Nephron progenitor cell (in vitro differentiated cells): Measurements from ENCODE around the gene PLPP7.
A peak's percentile ranks its signal among the peaks of the same experiment; 100 is the strongest.

Source experiments
- DNase-seq: peaks from one replicate; pipeline ENCODE4 v3.0.0; 2021
- H3K27ac Mint-ChIP-seq: 2 replicates; pipeline ENCODE4 v1.8.0; 2021; ENCODE audit warnings: mild to moderate bottlenecking, moderate library complexity, mixed read lengths
- H3K27me3 Mint-ChIP-seq: 2 replicates; pipeline ENCODE4 v1.8.0; 2021; ENCODE audit warnings: mild to moderate bottlenecking, low read depth, mixed read lengths; ENCODE audit not compliant: poor library complexity
- H3K36me3 Mint-ChIP-seq: 2 replicates; pipeline ENCODE4 v1.8.0; 2021; ENCODE audit warnings: low read depth, mixed read lengths
- H3K4me1 Mint-ChIP-seq: 2 replicates; pipeline ENCODE4 v1.8.0; 2021; ENCODE audit warnings: mixed read lengths
- H3K4me3 Mint-ChIP-seq: 2 replicates; pipeline ENCODE4 v1.8.0; 2021; ENCODE audit warnings: mild to moderate bottlenecking, moderate library complexity, mixed read lengths
- H3K9me3 Mint-ChIP-seq: 2 replicates; pipeline ENCODE4 v1.8.0; 2021; ENCODE audit warnings: mild to moderate bottlenecking, moderate library complexity, mixed read lengths
- CTCF ChIP-seq: fragments of 200-600 bp; sonication (generic); IDR thresholded peaks from 2 replicates; pipeline ENCODE4 v1.5.0; 2021; ENCODE audit warnings: antibody characterized with exemption

The PLPP7 gene

DNA sequence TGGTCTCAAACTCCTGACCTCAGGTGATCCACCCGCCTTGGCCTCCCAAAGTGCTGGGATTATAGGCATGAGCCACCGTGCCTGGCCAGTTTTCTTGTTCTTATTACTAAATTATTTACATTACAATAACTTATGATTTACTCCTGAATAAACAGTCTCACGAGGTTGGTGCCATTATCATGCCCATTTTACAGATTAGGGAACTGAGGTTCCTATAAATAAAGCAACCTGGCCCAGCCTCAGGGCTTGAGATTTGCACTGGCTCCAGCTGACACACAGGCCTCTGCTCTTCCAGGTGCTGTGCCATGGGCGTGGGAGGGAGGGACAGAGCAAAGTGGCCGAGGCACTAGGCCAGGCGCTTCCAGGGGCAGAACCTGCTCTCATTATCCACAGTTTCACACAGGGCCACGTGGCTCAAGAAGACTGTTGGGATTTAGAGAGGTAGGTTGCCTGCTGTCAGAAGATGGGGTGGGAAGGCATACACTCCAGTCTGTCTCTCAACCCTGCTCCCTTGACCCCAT, 2.3 kb downstream of the PLPP7 start:
- no peak overlapping the region for H3K4me3 Mint-ChIP-seq
- H3K27me3 Mint-ChIP-seq, result peaks cover 6% of the 10 kb centered on the region
- H3K9me3 Mint-ChIP-seq, result no peaks in the 10 kb centered on the region
- no peak overlapping the region for H3K27ac Mint-ChIP-seq
- peaks cover 29% of the 10 kb centered on the region for H3K4me1 Mint-ChIP-seq
- DNase-seq, result no peak
- no peaks in the 10 kb centered on the region for H3K36me3 Mint-ChIP-seq
- no peak for TF ChIP-seq CTCF

- Mint-ChIP-seq H3K4me3 (no peak overlapping the region), H3K4me1 (peaks cover 28% of the 10 kb centered on the region), H3K9me3 (no peaks in the 10 kb centered on the region), H3K27me3 (peaks cover 8% of the 10 kb centered on the region), H3K36me3 (no peaks in the 10 kb centered on the region), H3K27ac (no peak overlapping the region)
- no peak for TF ChIP-seq CTCF
- DNase-seq, result no peak
These were observed 3.4 kb downstream of the PLPP7 start for GRCh38 chr9:131292937-131293336.

GRCh38 chr9:131296460-131296859, 6.9 kb downstream of the PLPP7 start:
- H3K4me3 Mint-ChIP-seq, result no peak overlapping the region
- peaks cover 8% of the 10 kb centered on the region for H3K27me3 Mint-ChIP-seq
- no peaks in the 10 kb centered on the region for H3K36me3 Mint-ChIP-seq
- no peak for DNase-seq
- peaks cover 15% of the 10 kb centered on the region for H3K4me1 Mint-ChIP-seq
- peak overlapping the region; percentile 37 for H3K27ac Mint-ChIP-seq
- H3K9me3 Mint-ChIP-seq, result no peaks in the 10 kb centered on the region
- no peak for TF ChIP-seq CTCF

DNA sequence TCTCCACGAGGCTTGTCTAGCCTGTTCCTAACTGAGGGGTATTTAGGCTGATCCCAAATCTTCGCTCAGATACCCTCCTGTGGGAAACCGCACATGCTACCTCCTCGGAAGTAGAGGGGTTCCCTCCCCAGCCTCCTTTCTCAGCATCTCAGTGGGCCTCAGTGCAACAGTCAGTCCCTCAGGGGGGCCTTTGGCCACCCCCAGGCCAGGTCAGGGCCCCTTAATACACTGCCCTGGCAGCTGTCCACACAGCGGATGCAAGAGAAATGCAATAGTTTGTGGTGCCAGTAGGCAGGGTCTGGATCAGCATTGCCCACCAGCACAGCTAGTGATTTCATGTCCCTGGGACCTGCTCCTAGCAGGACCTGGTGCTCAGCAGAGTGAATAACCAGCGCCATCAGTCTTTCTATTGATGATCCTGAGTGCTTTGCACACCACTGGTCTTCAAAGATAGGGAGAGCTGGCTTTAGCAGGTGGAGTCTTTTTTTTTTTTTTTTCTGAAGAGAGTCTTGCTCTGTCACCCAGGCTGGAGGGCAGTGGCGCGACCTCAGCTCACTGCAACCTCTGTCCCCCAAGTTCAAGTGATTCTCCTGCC, 7.5 kb downstream of the PLPP7 start:
- H3K4me1 Mint-ChIP-seq, result peaks cover 15% of the 10 kb centered on the region
- DNase-seq, result no peak
- no peak for TF ChIP-seq CTCF

GRCh38 chr9:131297903-131298302, 8.4 kb downstream of the PLPP7 start:
- Mint-ChIP-seq H3K27ac (peak overlapping the region; percentile 75), H3K36me3 (no peaks in the 10 kb centered on the region), H3K27me3 (peaks cover 8% of the 10 kb centered on the region), H3K9me3 (no peaks in the 10 kb centered on the region), H3K4me1 (peaks cover 12% of the 10 kb centered on the region), H3K4me3 (no peak overlapping the region)
- no peak for DNase-seq
- TF ChIP-seq CTCF, result no peak

More for the DNA sequence above, 7.5 kb downstream of the PLPP7 start:
- H3K4me3 Mint-ChIP-seq, result no peak overlapping the region
- H3K27ac Mint-ChIP-seq, result no peak overlapping the region
- H3K27me3 Mint-ChIP-seq, result peaks cover 8% of the 10 kb centered on the region
- no peaks in the 10 kb centered on the region for H3K9me3 Mint-ChIP-seq
- H3K36me3 Mint-ChIP-seq, result no peaks in the 10 kb centered on the region

- peak overlapping the region; percentile 75 for H3K27ac Mint-ChIP-seq
- DNase-seq, result no peak
- H3K9me3 Mint-ChIP-seq, result no peaks in the 10 kb centered on the region
- peaks cover 12% of the 10 kb centered on the region for H3K4me1 Mint-ChIP-seq
- no peak for TF ChIP-seq CTCF
- no peaks in the 10 kb centered on the region for H3K36me3 Mint-ChIP-seq
- peaks cover 8% of the 10 kb centered on the region for H3K27me3 Mint-ChIP-seq
- H3K4me3 Mint-ChIP-seq, result no peak overlapping the region
These were observed 8.8 kb downstream of the PLPP7 start for GRCh38 chr9:131298341-131298740.
